OCI-LY7 (cell line): Measurements from ENCODE around the gene BTBD2.

Experiments used
- CTCF ChIP-seq: fragments of 200-600 bp; sonication (generic); conservative IDR thresholded peaks from 2 replicates; pipeline ENCODE4 v1.5.1; 2014; ENCODE audit warnings: mild to moderate bottlenecking, antibody characterized with exemption, low read length, moderate library complexity, mixed read lengths
- EZH2phosphoT487 ChIP-seq: fragments of 200-600 bp; sonication (generic); IDR thresholded peaks from 2 replicates; pipeline ENCODE4 v1.6.1; 2018; ENCODE audit warnings: low read depth, borderline replicate concordance, mild to moderate bottlenecking, mixed run types, antibody characterized with exemption, low read length, moderate library complexity, mixed read lengths

- TF ChIP-seq CTCF (no peak; the same call in 1 of the 2 replicates), EZH2phosphoT487 (no peak)
Measured at GRCh38 chr19:2051773-2052704, 36.5 kb upstream of the BTBD2 start.
